Measurements from ENCODE around the gene UCK1.

DNA sequence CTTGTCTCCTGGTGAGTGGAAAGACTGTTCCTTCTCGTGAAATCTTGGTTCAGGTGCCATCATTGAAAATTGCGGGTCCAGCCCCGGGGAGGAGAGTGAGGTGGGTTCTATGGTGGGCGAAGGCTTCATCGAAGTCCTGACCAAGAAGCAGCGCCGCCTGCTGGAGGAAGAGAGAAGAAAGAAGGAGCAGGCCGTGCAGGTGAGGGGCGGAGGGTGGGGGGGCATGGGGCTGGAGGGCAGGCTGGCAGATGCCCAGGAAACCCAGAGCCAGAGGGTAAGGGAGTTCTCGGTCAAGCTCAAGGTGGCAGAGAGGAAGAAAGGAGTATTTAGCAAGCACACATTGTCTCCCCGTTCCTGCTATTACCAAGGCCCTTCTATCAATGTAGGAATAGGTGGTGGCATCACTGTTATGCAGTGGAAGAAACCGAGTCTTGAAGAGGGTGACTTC is 52.6 kb downstream of the UCK1 start:
- TF ChIP-seq, protein P1, sequence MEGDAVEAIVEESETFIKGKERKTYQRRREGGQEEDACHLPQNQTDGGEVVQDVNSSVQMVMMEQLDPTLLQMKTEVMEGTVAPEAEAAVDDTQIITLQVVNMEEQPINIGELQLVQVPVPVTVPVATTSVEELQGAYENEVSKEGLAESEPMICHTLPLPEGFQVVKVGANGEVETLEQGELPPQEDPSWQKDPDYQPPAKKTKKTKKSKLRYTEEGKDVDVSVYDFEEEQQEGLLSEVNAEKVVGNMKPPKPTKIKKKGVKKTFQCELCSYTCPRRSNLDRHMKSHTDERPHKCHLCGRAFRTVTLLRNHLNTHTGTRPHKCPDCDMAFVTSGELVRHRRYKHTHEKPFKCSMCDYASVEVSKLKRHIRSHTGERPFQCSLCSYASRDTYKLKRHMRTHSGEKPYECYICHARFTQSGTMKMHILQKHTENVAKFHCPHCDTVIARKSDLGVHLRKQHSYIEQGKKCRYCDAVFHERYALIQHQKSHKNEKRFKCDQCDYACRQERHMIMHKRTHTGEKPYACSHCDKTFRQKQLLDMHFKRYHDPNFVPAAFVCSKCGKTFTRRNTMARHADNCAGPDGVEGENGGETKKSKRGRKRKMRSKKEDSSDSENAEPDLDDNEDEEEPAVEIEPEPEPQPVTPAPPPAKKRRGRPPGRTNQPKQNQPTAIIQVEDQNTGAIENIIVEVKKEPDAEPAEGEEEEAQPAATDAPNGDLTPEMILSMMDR (IDR thresholded peaks at IDR 0.05; ENCODE audit: low read length): peak; percentile 34; the same call in 1 of the 2 replicates
- TF ChIP-seq EZH2 (optimal IDR thresholded peaks at IDR 0.05; ENCODE audit: low read depth, low read length): no peak
- no peak for TF ChIP-seq EZH2phosphoT487 (IDR thresholded peaks at IDR 0.05; ENCODE audit: low read length)

All from MM.1S (cell line).